ENCODE measurements around the gene MRGPRD. TPM values are rescaled to one million over a fixed set of nuclear protein-coding genes. Genes with fewer than 3 reads are reported as not detected.
A peak's percentile ranks its signal among the peaks of the same experiment; 100 is the strongest.

Gene MRGPRD
- total and polyA plus RNA-seq, 2 of the 8 experiments (the other 6 are each of a cell fraction or from before 2014, with no cell fraction given) = not detected

GRCh38 chr11:68992743-68993255 lies 12.0 kb upstream of the MRGPRD start:
- no peak overlapping the region for H3K56ac ChIP-seq (replicated peaks; ENCODE audit: insufficient read length, low read depth, low read length)
- no peaks in the 10 kb centered on the region for H3K9me3 ChIP-seq (ENCODE audit: insufficient read depth in 2 of 2, low read depth in 1 of 2, low read length in 1 of 2)
- H2BK20ac ChIP-seq (ENCODE audit: low read length) = no peak overlapping the region
- H4K8ac ChIP-seq (ENCODE audit: extremely low read depth, insufficient read depth, low read length) = no peak overlapping the region
- no peaks in the 10 kb centered on the region for H3K23me2 ChIP-seq (ENCODE audit: low read depth, low read length)
- no peaks in the 10 kb centered on the region for H3K79me1 ChIP-seq (ENCODE audit: low read depth, low read length)
- ChIA-PET CTCF (ENCODE audit: partially characterized antibody) (no interaction called here), POLR2A (ENCODE audit: partially characterized antibody) (interaction anchor here (0.5 to 1.1 kb wide), 3 partner anchors 9 to 1204 kb away, joined by 3 to 4 read pairs (median 4); no protein-coding TSS in a partner anchor)
- H3K4me1 ChIP-seq (replicated peaks in 1 of 4; ENCODE audit: control insufficient read depth in 3 of 4, insufficient read depth in 4 of 4, low read length in 3 of 4) = no peaks in the 10 kb centered on the region
- H3K18ac ChIP-seq (ENCODE audit: extremely low read depth, low read length) = no peak overlapping the region
- no peak overlapping the region for H3K23ac ChIP-seq (ENCODE audit: insufficient read length)
- H2AK5ac ChIP-seq (ENCODE audit: low read depth, low read length) = no peak overlapping the region
- WGBS, 2 experiments (ENCODE audit: extremely low coverage in 1 of 2, insufficient coverage in 1 of 2, insufficient read length in 1 of 2, insufficient replicate concordance in 2 of 2, low coverage in 1 of 2, low lambda C conversion rate in 2 of 2, missing lambda C conversion rate in 1 of 2) = 85% methylated on average over 10 of the region's 14 CpGs; no CpG with 5 or more reads in 1 of the 2 experiments
- no peak overlapping the region for H3K4me3 ChIP-seq (ENCODE audit: extremely low read depth in 1 of 4, insufficient read depth in 2 of 4, low read depth in 3 of 4, low read length in 4 of 4)
- no peak overlapping the region for H3K27ac ChIP-seq (ENCODE audit: low read depth, low read length)
- H2AFZ ChIP-seq (ENCODE audit: low read length) = no peak overlapping the region
- H4K91ac ChIP-seq (replicated peaks; ENCODE audit: insufficient read length, low read length) = no peak overlapping the region
- no peak overlapping the region for H3K4me2 ChIP-seq (ENCODE audit: insufficient read depth in 1 of 2, low read depth in 2 of 2, low read length in 2 of 2)
- H2BK15ac ChIP-seq (ENCODE audit: low read length) = no peak overlapping the region
- H2BK5ac ChIP-seq (ENCODE audit: low read depth, low read length) = no peak overlapping the region; the same call in 1 of the 2 replicates
- no peak overlapping the region for H3K14ac ChIP-seq (ENCODE audit: insufficient read length)
- no peaks in the 10 kb centered on the region for H3K27me3 ChIP-seq (replicated peaks in 1 of 4; ENCODE audit: control insufficient read depth in 3 of 4, extremely low read depth in 1 of 4, insufficient read depth in 3 of 4, low read length in 3 of 4)
- no peak overlapping the region for H2BK120ac ChIP-seq (replicated peaks; ENCODE audit: low read depth, low read length)
- H3K4ac ChIP-seq (replicated peaks; ENCODE audit: insufficient read length, low read depth, low read length) = no peak overlapping the region
- no peaks in the 10 kb centered on the region for H3K79me2 ChIP-seq (ENCODE audit: control insufficient read depth in 1 of 2, insufficient read depth in 2 of 2, low read length in 2 of 2)
- peaks cover 0 to 2% of the 10 kb centered on the region in 2 experiments for H4K20me1 ChIP-seq (replicated peaks in 1 of 2; ENCODE audit: control insufficient read depth in 1 of 2, insufficient read depth in 2 of 2, low read length in 2 of 2)
- DNase-seq (ENCODE audit: low read depth in 1 of 2, low spot score in 2 of 2) (peak in 1 of 2 experiments; percentile 37), FAIRE-seq (no peak)
- H3K36me3 ChIP-seq (ENCODE audit: control insufficient read depth in 2 of 4, insufficient read depth in 4 of 4, low read length in 3 of 4) = no peaks in the 10 kb centered on the region
- H2BK12ac ChIP-seq (ENCODE audit: low read depth, low read length) = no peak overlapping the region
- H3K9ac ChIP-seq (replicated peaks in 1 of 4; ENCODE audit: extremely low read depth in 1 of 4, low read depth in 3 of 4, low read length in 3 of 4) = no peak overlapping the region
- no peak overlapping the region for H4K5ac ChIP-seq (ENCODE audit: insufficient read length, low read depth, low read length)
- TF ChIP-seq JUND (IDR thresholded peaks at IDR 0.05; ENCODE audit: low read length) = no peak
- TF ChIP-seq NRF1 (IDR thresholded peaks at IDR 0.05; ENCODE audit: low read depth, low read length) = no peak
- no peak for TF ChIP-seq SP2 (IDR thresholded peaks at IDR 0.05; ENCODE audit: low read length)
- no peak for TF ChIP-seq E2F6 (IDR thresholded peaks at IDR 0.05)
- TF ChIP-seq RFX5 (IDR thresholded peaks at IDR 0.05; ENCODE audit: borderline replicate concordance, low read depth, low read length) = no peak
- TF ChIP-seq SRF (IDR thresholded peaks at IDR 0.05; ENCODE audit: low read depth, low read length) = no peak
- no peak for TF ChIP-seq ATF3 (IDR thresholded peaks at IDR 0.05; ENCODE audit: insufficient read depth, low read depth, low read length)
- no peak for TF ChIP-seq CREB1 (IDR thresholded peaks at IDR 0.05)
- no peak for TF ChIP-seq NANOG (IDR thresholded peaks at IDR 0.05; ENCODE audit: insufficient read depth, low read depth, low read length, poor library complexity, severe bottlenecking)
- TF ChIP-seq EP300 (IDR thresholded peaks at IDR 0.05; ENCODE audit: borderline replicate concordance in 1 of 2, low read depth in 2 of 2, low read length in 2 of 2) = no peak
- TF ChIP-seq KDM5A (IDR thresholded peaks at IDR 0.05; ENCODE audit: low read length) = no peak
- TF ChIP-seq YY1 (IDR thresholded peaks at IDR 0.05; ENCODE audit: low read depth, low read length) = no peak
- TF ChIP-seq RAD21 (IDR thresholded peaks at IDR 0.05 in 1 of 2, conservative IDR thresholded peaks at IDR 0.05 in 1 of 2; ENCODE audit: low read depth in 2 of 2, low read length in 2 of 2) = no peak

Measured in H1 (cell line).